ENCODE results near the gene BMP5. TPM values are rescaled to one million over a fixed set of nuclear protein-coding genes. Genes with fewer than 3 reads are reported as not detected.
A peak's percentile ranks its signal among the peaks of the same experiment; 100 is the strongest.

Gene BMP5
- total RNA-seq, 1 donor from 2014 or later, result 12.4 TPM

DNA sequence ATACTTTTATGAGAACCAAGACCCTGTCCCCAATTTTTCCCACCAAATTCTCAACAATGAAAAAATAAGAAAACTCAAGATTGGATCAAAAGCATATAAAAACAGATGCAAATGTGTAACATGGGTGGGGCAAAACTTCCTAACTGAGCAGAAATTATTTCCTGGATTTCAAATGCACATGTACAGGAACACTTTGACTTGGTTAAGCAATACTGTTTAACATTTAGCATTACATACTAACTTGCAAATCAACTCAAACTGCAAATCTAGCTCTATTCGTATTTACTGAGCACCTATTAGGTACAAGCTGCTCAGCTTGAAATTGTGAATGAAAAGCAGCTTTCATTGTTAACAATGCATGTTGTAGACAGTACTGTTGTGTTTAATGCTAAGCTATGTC, 40.2 kb downstream of the BMP5 start:
- TF ChIP-seq, protein P1, sequence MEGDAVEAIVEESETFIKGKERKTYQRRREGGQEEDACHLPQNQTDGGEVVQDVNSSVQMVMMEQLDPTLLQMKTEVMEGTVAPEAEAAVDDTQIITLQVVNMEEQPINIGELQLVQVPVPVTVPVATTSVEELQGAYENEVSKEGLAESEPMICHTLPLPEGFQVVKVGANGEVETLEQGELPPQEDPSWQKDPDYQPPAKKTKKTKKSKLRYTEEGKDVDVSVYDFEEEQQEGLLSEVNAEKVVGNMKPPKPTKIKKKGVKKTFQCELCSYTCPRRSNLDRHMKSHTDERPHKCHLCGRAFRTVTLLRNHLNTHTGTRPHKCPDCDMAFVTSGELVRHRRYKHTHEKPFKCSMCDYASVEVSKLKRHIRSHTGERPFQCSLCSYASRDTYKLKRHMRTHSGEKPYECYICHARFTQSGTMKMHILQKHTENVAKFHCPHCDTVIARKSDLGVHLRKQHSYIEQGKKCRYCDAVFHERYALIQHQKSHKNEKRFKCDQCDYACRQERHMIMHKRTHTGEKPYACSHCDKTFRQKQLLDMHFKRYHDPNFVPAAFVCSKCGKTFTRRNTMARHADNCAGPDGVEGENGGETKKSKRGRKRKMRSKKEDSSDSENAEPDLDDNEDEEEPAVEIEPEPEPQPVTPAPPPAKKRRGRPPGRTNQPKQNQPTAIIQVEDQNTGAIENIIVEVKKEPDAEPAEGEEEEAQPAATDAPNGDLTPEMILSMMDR (conservative IDR thresholded peaks at IDR 0.05), result no peak
- Mint-ChIP-seq H3K4me1 (ENCODE audit: unreplicated experiment) (peaks cover 13% of the 10 kb centered on the region), H3K4me3 (no peak overlapping the region), H3K27ac (no peak overlapping the region), H3K36me3 (peaks cover 4% of the 10 kb centered on the region), H3K27me3 (peaks cover 11% of the 10 kb centered on the region), H3K9me3 (peaks cover 5% of the 10 kb centered on the region)
- DNase-seq (ENCODE audit: extremely low spot score, unreplicated experiment), result no peak

DNA sequence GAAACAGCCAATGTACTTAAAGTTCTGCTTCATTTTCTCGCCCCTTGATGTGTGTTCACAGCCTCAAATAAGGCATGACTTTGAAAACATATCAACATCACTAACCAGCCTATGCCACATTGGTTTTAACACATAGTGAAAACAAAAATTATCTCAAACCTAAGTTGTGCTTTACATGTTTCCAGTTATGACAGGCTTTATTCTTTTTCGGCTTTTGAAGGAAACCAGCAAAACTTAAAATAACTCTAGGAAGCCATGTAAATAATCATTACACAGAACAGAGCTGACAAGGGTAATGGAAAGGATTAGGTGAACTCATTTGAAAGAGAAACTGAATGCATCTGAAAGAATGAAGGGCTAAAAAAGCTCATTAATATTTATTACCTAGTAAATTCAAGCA, 42.1 kb downstream of the BMP5 start:
- Mint-ChIP-seq H3K27ac (no peak overlapping the region), H3K4me3 (no peak overlapping the region), H3K36me3 (peaks cover 4% of the 10 kb centered on the region), H3K4me1 (ENCODE audit: unreplicated experiment) (peaks cover 13% of the 10 kb centered on the region), H3K9me3 (peaks cover 5% of the 10 kb centered on the region), H3K27me3 (peaks cover 11% of the 10 kb centered on the region)
- DNase-seq (ENCODE audit: extremely low spot score, unreplicated experiment), result no peak
- TF ChIP-seq, protein P1 (conservative IDR thresholded peaks at IDR 0.05), result no peak

DNA sequence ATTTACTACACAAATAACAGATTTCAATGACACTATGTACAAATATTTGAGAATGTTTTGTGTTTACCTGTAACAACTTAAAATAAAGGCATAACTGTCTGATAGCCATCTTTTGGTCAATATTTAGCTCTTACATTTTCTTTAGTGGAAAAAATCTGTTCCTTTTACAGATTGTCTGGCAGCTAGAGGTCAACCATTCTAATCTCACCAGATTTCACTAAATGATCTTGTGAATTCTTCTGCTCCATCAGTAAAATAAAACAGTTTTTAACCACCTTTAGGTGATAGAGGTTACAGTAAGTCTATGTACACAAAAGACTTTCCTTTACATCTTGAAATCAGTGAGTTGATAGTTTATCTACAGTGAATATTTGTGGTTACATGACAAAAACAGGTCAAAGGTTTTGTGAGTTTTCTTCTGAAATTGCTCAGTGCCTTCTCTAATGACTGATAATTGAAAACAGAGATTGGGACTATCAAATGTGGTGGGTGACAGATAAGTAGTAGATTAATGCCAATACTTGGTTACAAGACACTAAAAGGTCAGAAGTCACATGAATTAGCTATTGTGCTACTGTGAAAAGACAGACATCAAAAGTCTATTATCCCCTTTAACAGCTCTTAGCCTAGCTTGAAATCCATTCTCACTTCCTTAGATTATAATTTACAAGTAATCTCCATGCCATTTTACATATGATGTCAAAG, 47.4 kb downstream of the BMP5 start:
- no peak overlapping the region for H3K27ac Mint-ChIP-seq

DNA sequence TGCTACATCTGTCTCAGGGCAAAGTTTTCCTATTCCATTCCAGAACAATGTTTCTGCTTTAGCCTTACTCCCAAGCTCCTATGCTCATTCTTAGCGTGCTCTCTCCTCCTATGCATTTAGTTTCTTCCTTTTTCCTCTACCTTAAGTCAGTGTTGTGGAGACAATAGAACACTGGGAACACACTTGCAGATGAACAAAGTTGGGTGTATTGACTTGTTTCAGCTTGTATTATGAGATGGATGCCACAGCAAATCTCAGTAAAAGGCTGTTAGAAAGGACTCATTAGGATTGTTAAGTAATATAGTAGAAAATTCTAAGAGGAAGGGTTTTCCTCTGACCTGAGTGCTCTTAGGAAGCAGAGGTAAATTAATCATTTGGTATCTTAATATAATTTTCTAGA, 48.4 kb downstream of the BMP5 start:
- Mint-ChIP-seq H3K4me1 (ENCODE audit: unreplicated experiment) (peaks cover 31% of the 10 kb centered on the region), H3K27me3 (peaks cover 7% of the 10 kb centered on the region), H3K9me3 (no peaks in the 10 kb centered on the region), H3K27ac (no peak overlapping the region), H3K36me3 (no peaks in the 10 kb centered on the region), H3K4me3 (peak overlapping the region; percentile 8)
- TF ChIP-seq, protein P1 (conservative IDR thresholded peaks at IDR 0.05), result no peak
- no peak for DNase-seq (ENCODE audit: extremely low spot score, unreplicated experiment)

More for the DNA sequence above, 47.4 kb downstream of the BMP5 start:
- no peak for DNase-seq (ENCODE audit: extremely low spot score, unreplicated experiment)
- Mint-ChIP-seq H3K9me3 (no peaks in the 10 kb centered on the region), H3K27me3 (peaks cover 11% of the 10 kb centered on the region), H3K4me1 (ENCODE audit: unreplicated experiment) (peaks cover 31% of the 10 kb centered on the region), H3K36me3 (no peaks in the 10 kb centered on the region), H3K4me3 (no peak overlapping the region)
- TF ChIP-seq, protein P1 (conservative IDR thresholded peaks at IDR 0.05), result no peak

DNA sequence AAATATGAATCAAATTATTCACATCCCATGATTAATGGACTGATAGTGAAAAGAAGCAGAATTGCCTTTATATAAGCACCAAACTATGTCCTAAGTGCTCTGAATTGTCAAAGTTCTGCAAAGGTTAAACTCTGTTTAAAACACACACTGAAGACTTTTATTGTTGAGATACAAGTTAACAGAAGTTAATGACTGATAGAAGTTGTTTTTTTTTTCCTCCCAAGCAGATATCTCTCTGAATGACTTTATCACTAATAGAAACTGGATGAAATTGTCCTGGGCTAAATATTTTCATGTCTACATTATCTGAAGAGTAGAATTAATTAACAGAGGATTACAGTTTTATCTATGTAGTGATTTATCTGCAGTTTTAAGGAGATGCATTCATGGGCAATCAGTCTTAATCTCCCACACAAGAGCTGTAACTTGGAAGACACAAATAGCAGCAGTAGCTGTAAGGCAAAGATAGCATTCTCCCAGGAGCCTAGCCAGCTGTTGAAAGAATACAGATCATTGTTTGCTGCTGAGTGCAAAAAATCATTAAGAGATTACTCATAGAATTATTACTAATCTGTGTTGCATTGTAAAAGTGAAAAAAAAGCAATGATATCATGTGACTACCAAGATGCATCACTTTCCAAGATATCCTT, 49.9 kb downstream of the BMP5 start:
- no peak for DNase-seq (ENCODE audit: extremely low spot score, unreplicated experiment)
- H3K4me1 Mint-ChIP-seq (ENCODE audit: unreplicated experiment), result peaks cover 31% of the 10 kb centered on the region
- no peak overlapping the region for H3K27ac Mint-ChIP-seq
- H3K36me3 Mint-ChIP-seq, result no peaks in the 10 kb centered on the region
- peaks cover 1% of the 10 kb centered on the region for H3K27me3 Mint-ChIP-seq
- H3K4me3 Mint-ChIP-seq, result peak overlapping the region; percentile 44
- TF ChIP-seq, protein P1 (conservative IDR thresholded peaks at IDR 0.05), result no peak
- H3K9me3 Mint-ChIP-seq, result no peaks in the 10 kb centered on the region

Measured in type B pancreatic cell (in vitro differentiated cells).